ENCODE results near the gene EGFL7.
A peak's percentile ranks its signal among the peaks of the same experiment; 100 is the strongest.

Gene EGFL7

DNA sequence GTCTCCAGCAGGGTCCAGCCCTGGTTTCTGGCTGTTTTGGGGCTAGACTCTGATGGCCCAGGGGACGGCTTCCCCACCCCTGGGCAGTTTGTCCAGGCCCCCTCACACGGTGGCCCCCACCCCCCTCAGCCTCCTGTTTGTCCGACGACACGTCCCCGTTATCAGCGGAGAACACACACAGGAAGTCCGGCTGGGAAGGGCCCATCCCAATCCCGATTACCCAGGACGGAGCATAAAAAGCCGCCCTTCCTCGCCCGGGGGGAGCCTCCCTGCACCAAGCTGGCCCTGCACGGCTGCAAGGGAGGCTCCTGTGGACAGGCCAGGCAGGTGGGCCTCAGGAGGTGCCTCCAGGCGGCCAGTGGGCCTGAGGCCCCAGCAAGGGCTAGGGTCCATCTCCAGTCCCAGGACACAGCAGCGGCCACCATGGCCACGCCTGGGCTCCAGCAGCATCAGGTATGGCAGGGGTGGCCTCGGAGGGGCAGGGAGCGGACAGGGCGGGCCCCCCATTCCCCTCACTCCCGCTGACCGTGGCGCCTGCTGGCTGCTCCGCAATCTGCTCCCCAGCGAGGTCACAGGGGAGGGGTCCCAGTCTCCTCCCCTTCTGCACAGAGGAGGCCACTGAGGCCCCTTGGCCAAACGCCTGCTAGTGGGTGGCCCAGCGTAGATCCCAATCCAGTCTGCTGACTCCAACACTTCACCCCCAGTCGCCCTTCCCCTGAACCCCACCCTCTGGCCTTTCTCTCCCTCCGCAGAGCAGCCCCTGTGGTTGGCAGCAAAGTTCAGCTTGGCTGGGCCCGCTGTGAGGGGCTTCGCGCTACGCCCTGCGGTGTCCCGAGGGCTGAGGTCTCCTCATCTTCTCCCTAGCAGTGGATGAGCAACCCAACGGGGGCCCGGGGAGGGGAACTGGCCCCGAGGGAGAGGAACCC lies at the start of gene EGFL7:
EGFL7 (plus strand) TSS at position 261 of the 926 bp plus-strand sequence. CDS start 5,367 bp downstream, outside the sequence.
- peak; percentile 19 for DNase-seq (ENCODE audit: low spot score)

DNA sequence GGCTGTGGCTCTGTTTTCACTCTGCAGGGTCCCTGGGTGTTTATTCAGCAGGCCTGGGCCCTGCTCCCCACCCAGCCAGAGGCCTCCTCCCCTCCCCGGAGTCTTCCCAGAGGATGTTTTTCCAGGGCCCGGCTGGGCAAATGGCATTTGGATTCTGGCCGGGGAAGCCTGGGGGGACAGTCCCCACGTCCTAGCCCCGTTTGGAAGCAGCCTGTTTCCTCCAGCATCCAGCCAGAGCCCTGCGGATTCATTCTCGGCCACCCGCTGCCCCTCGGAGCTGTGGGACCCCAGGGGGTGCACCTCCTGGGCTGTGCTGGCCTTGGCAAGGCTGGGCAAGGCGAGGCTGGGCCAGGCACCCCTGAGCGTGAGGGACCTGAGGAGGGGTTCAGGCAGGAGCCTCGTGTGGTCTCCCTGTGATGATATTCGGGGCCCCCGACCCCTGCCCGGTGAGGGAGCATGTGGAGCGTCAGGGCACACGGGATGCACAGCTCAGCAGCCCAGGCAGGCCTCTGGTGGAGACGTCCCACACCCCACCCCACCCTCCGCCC lies 48.8 kb upstream of the EGFL7 start:
- no peak for DNase-seq (ENCODE audit: low spot score)

DNA sequence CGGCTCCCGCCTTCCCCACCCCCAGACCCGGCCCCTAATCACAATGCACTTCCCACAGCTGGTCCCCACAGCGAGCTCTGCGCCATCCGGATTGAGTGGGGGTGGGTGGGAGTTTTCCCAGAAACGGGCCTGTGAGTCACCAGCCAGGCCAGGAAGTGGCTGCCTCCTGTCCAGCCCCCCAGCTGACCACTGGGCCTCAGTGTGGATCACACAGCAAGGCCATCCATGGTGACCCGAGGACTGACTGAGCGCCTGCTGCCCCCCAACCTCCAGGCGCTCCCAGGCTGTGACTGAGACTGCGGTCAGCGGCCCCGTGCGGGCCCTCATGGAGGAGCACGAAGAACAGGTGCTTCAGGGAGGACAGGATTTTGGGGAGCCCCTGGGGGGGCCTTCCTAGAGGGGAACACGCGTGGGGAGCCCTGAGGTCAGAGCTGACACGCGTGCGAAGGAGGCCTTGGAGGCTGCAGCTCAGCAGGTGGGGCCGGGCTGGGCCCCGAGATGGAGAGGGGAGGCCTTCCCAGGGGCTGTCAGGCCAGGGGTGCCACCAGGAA lies 48.3 kb upstream of the EGFL7 start:
- DNase-seq (ENCODE audit: low spot score) = no peak

DNA sequence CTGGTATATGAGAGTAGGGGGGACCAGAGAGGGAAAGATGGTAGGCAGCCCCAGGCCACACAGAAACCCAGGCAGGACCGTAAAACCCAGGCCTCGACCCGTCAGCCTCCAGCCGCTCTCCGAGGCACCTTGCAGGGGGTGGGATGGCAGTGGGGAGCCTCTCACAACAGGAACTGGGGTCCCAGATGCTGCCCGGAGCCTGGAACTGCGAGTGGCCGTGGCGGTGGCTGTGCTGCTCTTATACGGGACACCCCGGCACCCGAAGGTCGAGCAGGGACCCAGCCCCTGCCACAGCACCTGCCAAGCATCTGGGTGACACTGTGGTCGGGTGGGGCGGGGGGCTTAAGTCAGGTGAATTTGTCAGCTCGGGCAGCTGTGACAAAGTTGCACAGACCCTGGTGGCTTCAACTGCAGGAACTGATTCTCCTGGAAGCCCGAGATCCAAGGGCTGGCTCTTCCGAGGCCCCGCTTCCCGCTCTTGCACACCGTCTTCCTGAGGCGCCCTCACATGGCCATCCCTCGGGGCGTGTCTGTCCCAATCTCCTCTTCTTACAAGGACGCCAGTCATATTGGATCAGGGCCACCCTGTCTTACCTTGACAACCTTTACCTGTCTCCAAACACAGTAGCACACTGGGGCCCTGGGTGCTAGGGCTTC lies 47.6 kb upstream of the EGFL7 start:
- no peak for DNase-seq (ENCODE audit: low spot score)

DNA sequence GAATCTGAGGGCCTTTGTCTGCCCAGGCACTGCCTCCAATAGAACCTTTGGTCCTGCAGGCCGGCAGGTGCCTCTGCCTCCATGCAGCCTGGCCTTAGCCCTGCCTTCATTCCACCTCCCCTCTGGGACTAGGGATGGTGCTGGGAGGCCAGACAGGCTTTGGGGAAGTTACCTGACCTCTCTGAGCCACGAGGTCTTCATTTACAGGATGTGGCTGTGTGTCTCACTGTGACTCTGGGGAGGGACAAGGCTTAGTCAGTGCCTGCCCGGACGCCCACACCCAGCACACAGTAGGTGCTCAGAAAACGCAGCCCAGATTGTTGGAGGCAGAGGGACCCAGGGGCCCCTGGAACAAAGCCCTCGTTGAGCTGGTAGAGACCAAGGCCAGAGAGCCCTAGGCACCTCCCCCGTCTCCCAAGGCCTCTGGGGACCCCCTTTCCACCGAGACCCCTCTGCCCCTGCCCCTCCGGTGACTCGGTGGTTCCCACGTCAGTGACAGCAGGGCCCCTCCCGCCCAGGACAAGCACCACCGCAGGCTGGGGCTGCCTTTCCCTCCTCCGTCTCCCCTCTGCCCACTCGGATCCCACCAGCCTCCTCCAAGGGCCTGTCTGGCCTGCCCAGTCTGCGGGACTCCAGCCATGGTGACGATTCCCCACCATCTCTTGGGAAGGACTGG lies 46.9 kb upstream of the EGFL7 start:
- no peak for DNase-seq (ENCODE audit: low spot score)

DNA sequence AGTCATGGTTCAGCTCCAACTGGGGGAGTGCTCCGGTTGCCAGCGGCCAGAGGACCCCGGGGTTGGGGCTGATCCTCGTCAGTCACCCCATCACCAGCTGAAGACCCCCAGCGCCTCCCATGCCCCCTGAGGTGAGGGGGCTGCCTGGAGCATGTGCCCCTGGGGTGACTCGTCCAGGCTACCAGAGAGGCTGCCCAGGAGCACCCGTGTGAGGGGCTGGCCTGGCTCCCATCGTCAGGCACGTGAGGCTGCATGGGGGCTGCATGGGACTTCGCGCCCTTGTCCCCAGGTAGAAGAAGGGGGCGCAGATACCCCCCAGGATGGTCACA lies 46.4 kb upstream of the EGFL7 start:
- no peak for DNase-seq (ENCODE audit: low spot score)

DNA sequence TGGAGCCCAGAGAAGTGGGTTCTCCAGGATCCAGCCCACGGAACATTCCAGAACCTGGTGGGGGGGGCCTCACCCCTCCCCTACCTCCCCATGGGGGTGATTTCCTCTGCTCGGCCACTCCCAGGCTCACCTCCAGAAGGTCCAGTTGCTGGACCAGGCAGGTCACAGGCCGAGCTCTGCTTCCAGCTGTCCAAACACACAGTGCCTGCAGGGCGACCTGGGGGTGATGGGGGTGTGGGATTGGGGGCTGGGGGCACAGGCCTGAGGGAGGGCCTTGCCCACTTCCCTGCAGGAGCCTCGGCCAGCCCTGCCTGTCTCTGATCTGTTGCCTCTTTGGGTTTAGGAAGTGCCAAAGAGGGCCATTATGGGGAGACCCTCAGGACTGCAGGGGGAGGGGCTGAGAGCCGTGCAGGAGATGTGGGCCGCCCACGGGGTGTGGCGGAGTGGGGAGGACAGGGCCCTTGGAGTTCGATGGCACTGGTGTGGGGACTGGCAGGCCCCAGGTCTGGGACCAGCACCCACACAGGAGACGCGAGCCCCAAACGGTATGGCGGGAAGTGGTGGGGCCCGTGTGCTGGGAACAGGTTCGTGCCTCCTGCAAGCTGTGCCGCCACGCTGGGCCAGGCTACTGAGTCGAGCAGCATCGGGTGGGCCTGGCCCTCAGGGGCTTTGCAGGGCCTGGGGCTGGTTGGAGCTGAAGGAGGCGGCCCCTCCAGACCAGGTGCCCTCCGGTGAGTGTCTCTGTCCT lies 45.6 kb upstream of the EGFL7 start:
- DNase-seq (ENCODE audit: low spot score) = no peak

DNA sequence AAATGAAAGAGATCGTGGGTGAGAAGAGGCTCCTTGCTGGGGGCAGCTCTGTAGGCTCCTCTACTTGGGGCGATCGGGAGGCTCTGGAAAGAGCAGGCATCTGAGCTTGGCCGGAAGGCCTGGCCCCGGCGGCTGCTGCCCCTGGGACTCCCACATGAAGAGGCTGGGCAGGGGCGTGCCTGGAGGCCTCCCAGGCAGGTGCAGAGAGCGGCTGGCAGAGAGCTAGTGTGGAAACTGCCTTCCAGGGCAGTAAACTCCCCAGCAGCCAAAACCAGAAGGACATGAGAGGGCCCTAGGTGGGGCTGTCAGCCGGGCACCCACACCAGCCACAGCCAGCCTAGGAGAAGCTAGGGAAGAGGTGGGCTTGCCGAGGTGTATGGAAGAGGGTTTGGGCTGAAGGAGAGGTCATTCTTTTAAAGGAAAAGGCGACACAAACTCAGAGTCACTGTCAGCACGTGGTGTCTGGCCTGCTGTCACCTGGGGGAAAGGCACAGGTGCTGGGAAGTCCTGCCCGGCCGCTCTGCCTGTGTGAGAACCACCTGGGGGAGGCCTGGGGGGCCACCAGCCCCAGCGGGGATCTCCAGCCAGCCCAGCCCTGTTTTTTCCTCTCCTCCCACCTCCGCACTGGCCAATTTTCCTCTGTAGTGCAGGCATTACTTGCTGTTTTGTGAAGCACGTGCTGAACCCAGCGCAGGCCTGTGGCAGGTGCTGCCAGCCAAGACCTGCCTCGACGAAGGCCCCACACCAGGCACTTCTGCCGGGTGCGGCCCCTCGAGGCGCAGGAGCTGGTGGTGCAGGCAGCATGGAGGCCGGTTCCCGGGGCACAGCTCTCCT lies 44.8 kb upstream of the EGFL7 start:
- no peak for DNase-seq (ENCODE audit: low spot score)

DNA sequence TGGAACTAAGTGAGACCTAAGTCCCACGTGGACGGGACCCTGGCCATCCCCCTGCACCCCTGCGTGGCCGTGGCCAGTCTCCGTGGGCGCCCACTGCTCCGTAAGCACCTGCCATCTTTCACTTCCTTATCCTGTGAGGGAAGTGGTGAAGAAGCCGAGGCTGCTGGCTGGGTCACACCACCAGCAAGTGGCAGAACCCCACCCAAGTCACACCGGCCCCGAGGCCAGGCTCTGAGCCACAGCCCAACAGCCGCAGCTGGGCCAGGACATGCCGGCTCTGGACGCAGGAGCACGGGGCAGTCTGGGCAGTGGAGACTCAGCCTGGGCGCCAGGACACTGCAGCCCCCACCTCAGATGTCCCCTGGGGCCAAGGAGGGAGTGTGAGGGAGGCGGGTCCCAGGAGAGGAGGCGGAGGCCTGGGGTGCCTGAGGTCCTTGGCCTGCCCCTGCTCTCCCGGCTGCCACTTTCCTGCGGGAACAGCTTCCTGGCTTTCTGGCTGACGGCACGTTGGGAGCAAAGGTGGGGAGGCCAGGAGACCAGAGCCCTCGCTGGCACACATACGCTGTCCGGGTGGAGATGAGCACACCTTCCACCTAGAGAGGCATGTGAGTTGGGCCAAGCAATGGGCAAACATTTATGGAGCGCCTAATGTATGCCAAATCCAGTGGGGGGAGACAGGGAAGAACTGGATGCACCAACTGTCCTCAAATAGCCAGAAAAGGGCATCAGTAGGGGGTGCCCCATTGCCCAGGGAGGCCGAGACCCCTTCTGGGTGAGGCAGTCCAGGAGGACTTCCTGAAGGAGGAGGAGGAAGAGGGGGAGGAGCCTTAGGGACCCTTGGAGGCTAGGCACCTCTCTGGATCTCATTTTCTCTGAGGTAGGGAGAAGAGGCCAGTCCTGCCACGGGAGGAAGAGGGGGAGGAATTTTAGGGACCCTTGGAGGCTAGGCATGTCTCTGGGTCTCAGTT lies 43.9 kb upstream of the EGFL7 start:
- no peak for DNase-seq (ENCODE audit: low spot score)

DNA sequence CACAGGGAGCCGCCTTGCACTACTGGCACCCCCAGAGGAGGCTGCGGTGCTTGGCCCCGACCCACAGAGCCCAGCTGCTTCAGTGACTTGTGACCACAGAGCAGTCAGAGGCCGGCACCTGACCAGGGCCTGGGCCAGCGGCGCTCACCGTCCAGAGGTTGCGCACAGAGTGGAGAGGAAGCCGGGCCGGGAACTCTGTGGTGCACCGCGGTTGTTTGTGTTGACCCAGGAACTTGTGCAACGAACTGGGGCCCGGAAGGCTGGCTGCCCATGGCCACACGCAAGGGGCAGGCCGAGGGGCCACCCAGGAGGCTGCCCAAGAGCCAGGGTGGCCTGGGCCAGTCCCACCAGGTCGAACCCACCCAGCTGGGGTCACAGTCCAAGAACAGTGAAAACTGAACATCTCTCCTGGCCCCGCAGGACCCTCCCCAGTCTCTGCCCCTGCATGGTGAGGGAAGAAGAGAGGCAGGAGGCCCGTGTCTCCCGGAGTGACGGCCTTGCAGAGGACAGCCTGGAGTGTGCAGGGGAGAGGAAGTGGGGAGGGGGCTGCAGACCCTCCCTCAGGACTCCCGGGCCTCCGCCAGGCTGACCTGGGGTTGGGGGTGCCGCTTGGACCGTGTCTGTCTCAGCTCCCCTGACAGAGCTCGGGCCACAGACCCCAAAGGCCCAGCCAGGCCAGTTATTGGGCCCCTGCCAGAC lies 42.8 kb upstream of the EGFL7 start:
- DNase-seq (ENCODE audit: low spot score) = no peak

DNA sequence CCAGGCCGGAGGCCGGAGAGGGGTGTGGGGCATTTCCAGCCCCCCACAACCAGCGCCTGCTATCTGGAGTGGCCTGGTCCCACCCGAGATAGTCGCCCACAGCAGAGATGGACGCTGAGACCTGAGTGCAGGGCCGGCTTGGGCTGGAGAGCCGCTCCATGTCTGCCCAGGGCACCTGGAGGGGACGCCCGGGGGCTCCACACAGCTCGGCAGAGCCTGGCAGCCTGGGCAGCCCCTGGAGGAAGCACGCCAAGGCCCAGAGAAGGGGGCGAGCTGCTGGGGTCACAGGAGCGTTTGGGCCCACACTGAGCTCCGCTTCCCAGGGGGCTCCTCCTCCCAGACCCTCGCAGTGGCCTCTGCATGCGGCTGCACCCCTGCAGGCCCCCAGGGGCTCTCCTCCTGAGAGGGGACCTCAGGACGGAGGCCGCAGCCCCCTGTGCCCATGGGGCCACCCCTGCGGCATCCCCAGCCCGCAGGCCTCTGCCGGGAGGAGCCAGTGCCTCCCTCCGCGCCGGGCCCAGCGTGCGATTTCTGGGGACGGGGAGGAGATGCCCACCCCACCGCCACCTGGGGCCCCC lies 42.2 kb upstream of the EGFL7 start:
- no peak for DNase-seq (ENCODE audit: low spot score)

DNA sequence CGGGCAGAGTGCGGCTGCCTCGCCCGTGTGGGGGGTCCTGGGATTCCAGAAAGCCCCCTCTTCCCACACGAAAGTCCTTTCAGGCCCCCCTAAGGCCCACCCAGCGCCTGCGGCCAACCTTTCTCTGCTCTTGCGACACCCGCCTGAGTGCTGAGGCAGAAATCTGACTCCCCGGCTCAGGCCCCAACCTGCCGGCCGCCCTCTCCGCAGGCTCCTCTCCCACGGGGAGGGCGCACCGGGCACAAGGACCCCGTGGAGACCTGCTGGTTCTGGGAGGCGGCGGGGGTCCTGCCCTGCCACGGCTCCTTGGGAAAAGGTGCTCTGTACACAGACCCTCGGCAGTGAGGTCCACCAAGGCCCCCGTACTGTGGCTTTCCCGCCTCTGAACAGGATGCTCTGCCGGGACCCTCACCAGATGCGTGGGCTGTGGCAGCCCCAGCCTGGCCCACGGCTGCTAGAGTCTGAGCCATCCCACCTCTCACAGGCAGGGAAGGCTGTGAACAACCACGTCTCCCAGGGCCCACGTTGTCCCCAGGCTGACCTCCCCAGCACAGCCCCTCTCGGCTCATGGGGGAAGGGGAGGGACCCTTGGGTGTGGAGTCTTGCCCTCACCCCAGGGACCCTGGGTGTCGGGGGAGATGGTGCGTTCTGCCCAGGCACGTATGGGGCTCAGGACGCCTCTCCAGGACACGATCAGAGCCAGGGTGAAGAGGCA lies 41.5 kb upstream of the EGFL7 start:
- DNase-seq (ENCODE audit: low spot score) = no peak

DNA sequence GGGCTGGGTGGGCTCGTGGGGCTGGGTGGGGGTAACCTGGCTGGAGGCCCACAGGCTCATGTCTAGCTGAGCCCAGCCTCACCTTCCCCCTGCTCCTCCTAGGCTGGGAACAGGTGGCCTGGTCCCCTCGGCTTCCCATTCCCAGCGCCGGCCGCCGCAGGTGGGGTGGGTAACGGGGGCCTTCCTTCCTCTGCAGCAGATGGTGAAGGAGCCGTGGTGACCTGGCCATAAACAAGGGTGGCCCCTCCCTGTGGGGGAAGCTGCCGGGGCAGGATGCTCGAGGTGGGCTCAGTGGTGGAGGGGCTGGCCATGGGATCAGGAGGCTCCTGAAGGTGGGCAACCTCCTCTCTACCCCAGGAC lies 41.0 kb upstream of the EGFL7 start:
- no peak for DNase-seq (ENCODE audit: low spot score)

DNA sequence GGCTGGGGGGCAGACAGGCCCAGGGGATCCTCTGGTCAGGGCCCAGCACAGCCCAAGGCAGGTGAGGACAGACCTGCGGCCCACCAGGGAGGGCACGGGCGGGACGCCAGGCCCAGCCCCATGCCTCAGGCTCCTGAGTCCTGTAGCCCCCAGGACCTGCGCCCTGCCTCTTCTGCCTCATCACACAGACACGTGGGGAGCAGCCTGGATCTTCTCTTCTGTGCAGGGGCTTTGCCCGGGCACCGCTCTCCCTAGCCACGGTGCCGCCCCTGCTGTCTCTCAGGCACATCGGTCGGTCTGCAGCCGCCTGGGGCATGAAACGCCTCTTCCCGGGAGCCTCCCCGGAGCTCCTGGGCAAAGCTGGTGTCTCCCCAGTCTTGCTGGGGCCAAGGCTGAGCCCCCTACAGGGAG lies 40.2 kb upstream of the EGFL7 start:
- DNase-seq (ENCODE audit: low spot score) = no peak

DNA sequence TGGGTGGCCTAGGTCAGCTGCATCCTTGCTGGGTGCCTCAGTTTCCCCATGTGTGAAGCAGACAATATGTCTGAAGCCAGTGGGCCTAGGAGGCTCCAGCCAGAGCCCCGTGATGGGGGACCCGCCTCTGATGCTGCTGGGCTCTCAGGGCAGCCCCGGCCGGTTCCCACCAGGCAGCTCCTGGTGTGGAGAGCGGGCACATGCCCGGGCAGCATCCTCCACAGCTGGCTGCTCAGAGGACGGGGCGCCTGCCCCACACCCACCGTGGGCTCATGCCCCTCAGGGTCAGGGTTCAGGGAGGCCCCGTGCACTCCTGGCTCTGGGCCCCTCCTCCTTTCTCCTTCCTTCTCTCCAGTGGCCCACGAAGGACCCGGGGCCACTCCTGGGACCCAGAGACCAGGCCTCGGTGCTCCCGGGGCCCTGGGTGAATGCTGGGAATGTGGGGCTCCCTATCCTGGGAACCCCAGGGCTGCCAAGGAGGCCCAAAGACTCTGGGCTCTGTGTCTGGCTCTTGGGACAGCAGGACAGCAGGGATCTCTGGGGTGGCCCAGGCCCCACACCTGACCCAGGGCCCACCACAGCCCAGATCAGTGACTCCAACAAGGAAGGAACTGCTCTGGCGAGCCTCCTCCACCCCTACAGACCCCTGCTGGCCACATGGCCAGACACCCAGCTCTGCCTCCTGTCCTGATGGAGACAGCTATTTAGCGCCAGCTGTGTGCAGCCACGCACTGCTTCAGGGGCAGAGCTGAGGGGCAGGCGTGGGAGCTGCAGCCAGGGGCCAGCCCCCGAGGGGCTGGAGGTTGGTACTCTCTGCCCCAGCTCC lies 39.5 kb upstream of the EGFL7 start:
- no peak for DNase-seq (ENCODE audit: low spot score)

DNA sequence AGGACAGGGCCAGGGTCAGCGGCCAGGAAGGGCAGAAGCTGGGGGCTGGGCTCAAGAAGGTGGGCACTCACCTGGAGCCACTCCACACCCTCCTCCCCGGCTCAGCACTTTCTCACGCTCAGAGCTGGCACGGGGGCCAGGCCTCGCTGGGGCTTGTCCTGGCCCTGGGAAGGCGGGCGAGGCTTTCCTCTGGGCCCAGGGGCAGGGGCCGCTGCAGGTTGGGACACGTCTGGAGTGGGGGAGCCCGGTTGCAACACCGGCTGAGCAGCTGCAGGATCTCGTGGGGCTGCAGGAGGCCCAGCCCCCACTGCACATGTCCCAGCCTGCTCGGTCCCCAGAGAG lies 38.9 kb upstream of the EGFL7 start:
- no peak for DNase-seq (ENCODE audit: low spot score)

All from hematopoietic multipotent progenitor cell treated with erythropoietin and hydrocortisone succinate and interleukin-3 and kit ligand, for 17 days (in vitro differentiated cells).